Fibroblast of lung (primary cell): ENCODE results near the gene OSGIN1. TPM values are rescaled to one million over a fixed set of nuclear protein-coding genes. Genes with fewer than 3 reads are reported as not detected.
"Not testable (repeated sequence)": the region's sequence is repeated elsewhere in the genome, so short reads cannot be mapped to it uniquely, and the experiment has no call there.

Experiments used
- DNase-seq, 2 donors: peaks; one replicate each; pipeline versions ENCODE4 v3.0.0 to v3.0.0-alpha.2; 2010; ENCODE audit warnings: low read depth in 2 of 2
- H2AFZ ChIP-seq: 2 replicates; pipeline ENCODE4 v1.5.1; 2012; ENCODE audit warnings: low read length, control low read depth, inconsistent platforms
- H3K27ac ChIP-seq: 2 replicates; pipeline ENCODE4 v1.5.1; 2011; ENCODE audit warnings: low read length, control low read depth; ENCODE audit not compliant: insufficient read depth
- H3K27me3 ChIP-seq: 2 replicates; pipeline ENCODE4 v1.5.1; 2011; ENCODE audit warnings: mild to moderate bottlenecking, low read length; ENCODE audit not compliant: control insufficient read depth, insufficient read depth
- H3K36me3 ChIP-seq: 2 replicates; pipeline ENCODE4 v1.5.1; 2011; ENCODE audit warnings: low read length; ENCODE audit not compliant: control insufficient read depth, insufficient read depth
- H3K4me1 ChIP-seq: 2 replicates; pipeline ENCODE4 v1.5.1; 2011; ENCODE audit warnings: low read length; ENCODE audit not compliant: control insufficient read depth, insufficient read depth; ENCODE audit errors: extremely low read depth
- H3K4me2 ChIP-seq: 2 replicates; pipeline ENCODE4 v1.5.1; 2011; ENCODE audit warnings: low read length, control low read depth; ENCODE audit not compliant: insufficient read depth; ENCODE audit errors: extremely low read depth
- H3K4me3 ChIP-seq, 4 experiments: fragments of 200-600 bp in 1 of 4; sonication (generic) in 1 of 4; replicated peaks in 1 of 4; 2 replicates each; pipeline ENCODE4 v1.5.1; 2011 to 2016; ENCODE audit warnings: low read length in 4 of 4, low read depth in 3 of 4, mild to moderate bottlenecking in 3 of 4, control low read depth in 2 of 4, inconsistent platforms in 1 of 4, mixed read lengths in 1 of 4; ENCODE audit not compliant: insufficient read depth in 1 of 4; ENCODE audit errors: control extremely low read depth in 1 of 4
- H3K79me2 ChIP-seq: 2 replicates; pipeline ENCODE4 v1.5.1; 2012; ENCODE audit warnings: mild to moderate bottlenecking, low read length, inconsistent platforms; ENCODE audit not compliant: control insufficient read depth, insufficient read depth
- H3K9ac ChIP-seq: 2 replicates; pipeline ENCODE4 v1.5.1; 2011; ENCODE audit warnings: mild to moderate bottlenecking, low read length, control low read depth; ENCODE audit not compliant: insufficient read depth
- H3K9me3 ChIP-seq: 2 replicates; pipeline ENCODE4 v1.5.1; 2012; ENCODE audit warnings: low read depth, low read length; ENCODE audit not compliant: control insufficient read depth, insufficient read depth
- H4K20me1 ChIP-seq: 2 replicates; pipeline ENCODE4 v1.5.1; 2011; ENCODE audit warnings: low read length; ENCODE audit not compliant: control insufficient read depth, insufficient read depth; ENCODE audit errors: extremely low read depth
- CTCF ChIP-seq, 2 donors: IDR thresholded peaks in 1 of 2; conservative IDR thresholded peaks in 1 of 2; 1 replicate in 1 of 2; 2 replicates in 1 of 2; pipeline ENCODE4 v1.5.1; 2011 to 2012; ENCODE audit warnings: low read length in 2 of 2, control low read depth in 1 of 2, inconsistent platforms in 1 of 2, low read depth in 1 of 2, mild to moderate bottlenecking in 1 of 2
- EZH2 ChIP-seq: IDR thresholded peaks from 2 replicates; pipeline ENCODE4 v1.5.1; 2012; ENCODE audit warnings: low read length, control low read depth, mild to moderate bottlenecking; ENCODE audit errors: missing control alignments
- polyA plus RNA-seq, 2 donors: library from polyadenylated mRNA; depleted of rRNA in 1 of 2; stranded (reverse) in 1 of 2; unstranded in 1 of 2; fragments of >200 nt; gene quantifications; 2 replicates each; pipeline ENCODE4 v1.2.1, GENCODE V29; 2011 to 2012; ENCODE audit warnings: missing spikeins in 1 of 2
- total RNA-seq: library from RNA; depleted of rRNA; stranded (reverse); fragments of >200 nt; gene quantifications from 2 replicates; pipeline ENCODE4 v1.2.1, GENCODE V29; 2014

OSGIN1 gene
- total and polyA plus RNA-seq, 2 donors (not counting 1 experiment from before 2014, with no cell fraction given), result 2.1 to 6.6 TPM

- no peaks in the 10 kb centered on the region for H3K9me3 ChIP-seq
- no peak for TF ChIP-seq CTCF (conservative IDR thresholded peaks at IDR 0.05 in 1 of 2, IDR thresholded peaks at IDR 0.05 in 1 of 2; ENCODE audit: low read depth in 1 of 2, low read length in 2 of 2)
- H3K36me3 ChIP-seq, result no peaks in the 10 kb centered on the region
- no peak overlapping the region for H3K4me3 ChIP-seq
- H4K20me1 ChIP-seq, result no peaks in the 10 kb centered on the region
- H3K4me1 ChIP-seq, result peaks cover 3% of the 10 kb centered on the region
- no peak overlapping the region for H2AFZ ChIP-seq
- H3K9ac ChIP-seq, result no peak overlapping the region
- H3K4me2 ChIP-seq, result no peak overlapping the region
- H3K27ac ChIP-seq, result no peak overlapping the region
- DNase-seq, result no peak
- H3K79me2 ChIP-seq, result no peaks in the 10 kb centered on the region
- no peaks in the 10 kb centered on the region for H3K27me3 ChIP-seq
These were observed 5.3 kb upstream of the OSGIN1 start for GRCh38 chr16:83947642-83948234.

- Histone ChIP-seq H3K27ac (no peak overlapping the region), H3K4me2 (no peak overlapping the region), H3K36me3 (no peaks in the 10 kb centered on the region), H3K4me3 (no peak overlapping the region), H3K9me3 (no peaks in the 10 kb centered on the region), H2AFZ (no peak overlapping the region), H4K20me1 (no peaks in the 10 kb centered on the region), H3K4me1 (peaks cover 7% of the 10 kb centered on the region), H3K9ac (no peak overlapping the region), H3K79me2 (peaks cover 2% of the 10 kb centered on the region), H3K27me3 (no peaks in the 10 kb centered on the region)
- TF ChIP-seq EZH2 (no peak), CTCF (conservative IDR thresholded peaks at IDR 0.05 in 1 of 2, IDR thresholded peaks at IDR 0.05 in 1 of 2; ENCODE audit: low read depth in 1 of 2, low read length in 2 of 2) (no peak)
- DNase-seq, result no peak
These were observed 3.9 kb upstream of the OSGIN1 start for GRCh38 chr16:83948914-83949723.

- Histone ChIP-seq H3K9me3 (no peaks in the 10 kb centered on the region), H3K27ac (no peak overlapping the region), H3K4me3 (no peak overlapping the region), H4K20me1 (no peaks in the 10 kb centered on the region), H3K4me2 (no peak overlapping the region), H3K79me2 (peaks cover 2% of the 10 kb centered on the region), H3K4me1 (peaks cover 11% of the 10 kb centered on the region), H3K36me3 (no peaks in the 10 kb centered on the region), H3K27me3 (no peaks in the 10 kb centered on the region), H3K9ac (no peak overlapping the region), H2AFZ (no peak overlapping the region)
- no peak for TF ChIP-seq EZH2
- TF ChIP-seq CTCF (conservative IDR thresholded peaks at IDR 0.05 in 1 of 2, IDR thresholded peaks at IDR 0.05 in 1 of 2; ENCODE audit: low read depth in 1 of 2, low read length in 2 of 2), result no peak
- DNase-seq, result no peak
These were observed 3.4 kb upstream of the OSGIN1 start for GRCh38 chr16:83949724-83950001.

- H2AFZ ChIP-seq, H3K36me3 ChIP-seq, H3K4me2 ChIP-seq, H3K27ac ChIP-seq, H3K27me3 ChIP-seq, H3K79me2 ChIP-seq, H3K9me3 ChIP-seq, H3K9ac ChIP-seq, H4K20me1 ChIP-seq, H3K4me3 ChIP-seq, DNase-seq: not testable (repeated sequence)
- H3K4me1 ChIP-seq, result peaks cover 18% of the 10 kb centered on the region
These were observed 2.1 kb upstream of the OSGIN1 start for GRCh38 chr16:83950862-83951399.
